PC-9 (cell line): ENCODE data around the gene MMS22L. TPM values are rescaled to one million over a fixed set of nuclear protein-coding genes. Genes with fewer than 3 reads are reported as not detected.

ENCODE experiments used
- BruUV-seq: library from RNA; stranded (reverse); fragments of 400-500 nt; replicated peaks from 2 replicates; lab custom pipeline; 2021; lab: Mats Ljungman, UMichigan
- CTCF ChIA-PET: fragments of 300-600 bp; sonication (Branson Sonifier 250); formaldehyde crosslinking; loops from one replicate; lab custom pipeline; 2022; ENCODE audit warnings: antibody characterized with exemption; lab: Charles Lee
- POLR2A ChIA-PET: fragments of 300-600 bp; sonication (Branson Sonifier 250); formaldehyde crosslinking; loops from one replicate; lab custom pipeline; 2022; ENCODE audit warnings: antibody characterized with exemption; ENCODE audit not compliant: unreplicated experiment; lab: Charles Lee
- DNase-seq, 2 experiments: peaks; one replicate each; pipeline versions ENCODE4 v3.0.0 to v3.0.0-alpha.2; 2015 to 2022; ENCODE audit warnings: mixed read lengths in 1 of 2
- H2AFZ ChIP-seq: fragments of 200-600 bp; sonication (generic); 2 replicates; pipeline ENCODE4 v1.8.1; 2017; ENCODE audit warnings: antibody characterized with exemption
- H3F3A ChIP-seq: fragments of 200-600 bp; sonication (generic); 2 replicates; pipeline ENCODE4 v1.8.1; 2017; ENCODE audit warnings: antibody characterized with exemption, mild to moderate bottlenecking, low read depth; ENCODE audit not compliant: insufficient read depth
- H3K27ac ChIP-seq: fragments of 200-600 bp; sonication (generic); 2 replicates; pipeline ENCODE4 v1.6.1; 2016; ENCODE audit warnings: mixed run types
- H3K27me3 ChIP-seq: fragments of 200-600 bp; sonication (generic); 2 replicates; pipeline ENCODE4 v1.6.1; 2016; ENCODE audit warnings: low read depth, mixed run types; ENCODE audit not compliant: insufficient read depth
- H3K36me3 ChIP-seq: fragments of 200-600 bp; sonication (generic); 2 replicates; pipeline ENCODE4 v1.6.1; 2016; ENCODE audit warnings: low read depth, mixed run types
- H3K4me1 ChIP-seq: fragments of 200-600 bp; sonication (generic); replicated peaks from 2 replicates; pipeline ENCODE4 v1.6.1; 2016; ENCODE audit warnings: mixed run types; ENCODE audit not compliant: insufficient read depth
- H3K4me2 ChIP-seq: fragments of 200-600 bp; sonication (generic); 2 replicates; pipeline ENCODE4 v1.6.1; 2017; ENCODE audit warnings: mixed run types
- H3K4me3 ChIP-seq: fragments of 200-600 bp; sonication (generic); 2 replicates; pipeline ENCODE4 v1.6.1; 2016; ENCODE audit warnings: mixed run types
- H3K79me2 ChIP-seq: fragments of 200-600 bp; sonication (generic); 2 replicates; pipeline ENCODE4 v1.6.1; 2017; ENCODE audit warnings: low read depth, mixed run types
- H3K9me2 ChIP-seq: fragments of 200-600 bp; sonication (generic); 2 replicates; pipeline ENCODE4 v1.8.1; 2017; ENCODE audit warnings: mild to moderate bottlenecking; ENCODE audit not compliant: insufficient read depth
- H3K9me3 ChIP-seq: fragments of 200-600 bp; sonication (generic); 2 replicates; pipeline ENCODE4 v1.8.1; 2016; ENCODE audit warnings: low read depth; ENCODE audit not compliant: insufficient read depth
- H4K20me1 ChIP-seq: fragments of 200-600 bp; sonication (generic); 2 replicates; pipeline ENCODE4 v1.8.1; 2017; ENCODE audit not compliant: insufficient read depth
- CTCF ChIP-seq: fragments of 200-600 bp; sonication (generic); conservative IDR thresholded peaks from 2 replicates; pipeline ENCODE4 v1.6.1; 2017; ENCODE audit warnings: mixed run types, antibody characterized with exemption, mild to moderate bottlenecking, moderate library complexity
- EZH2 ChIP-seq: fragments of 200-600 bp; sonication (generic); IDR thresholded peaks from 2 replicates; pipeline ENCODE4 v1.8.0; 2017; ENCODE audit warnings: antibody characterized with exemption, low read depth
- intact Hi-C: fragments of 100-400 bp; cut with micrococcal nuclease; formaldehyde crosslinking; loops from one replicate; pipeline ENCODE4 v1.10.0; 2022; ENCODE audit not compliant: unreplicated experiment
- total RNA-seq: library from RNA; stranded (reverse); gene quantifications from 2 replicates; pipeline ENCODE4 v1.2.3, GENCODE V29; 2021

The MMS22L gene
- total RNA-seq, 1 experiment from 2014 or later: 43.6 TPM

GRCh38 chr6:97282238-97282725, 734 bp downstream of the MMS22L start:
- Histone ChIP-seq H3K79me2 (peaks cover 15% of the 10 kb centered on the region), H3K36me3 (0 out of 2 replicates have a peak, but pooled peaks cover 10% of the 10 kb centered on the region), H3K4me2 (peak overlapping the region; percentile 94), H3K27me3 (no peaks in the 10 kb centered on the region), H3K27ac (peak overlapping the region; percentile 17; the same call in 1 of the 2 replicates), H4K20me1 (no peaks in the 10 kb centered on the region), H3F3A (no peaks in the 10 kb centered on the region), H3K4me3 (peak overlapping the region; percentile 93), H3K9me3 (no peaks in the 10 kb centered on the region), H3K9me2 (no peaks in the 10 kb centered on the region), H3K4me1 (peaks cover 21% of the 10 kb centered on the region), H2AFZ (peak overlapping the region; percentile 99)
- ChIA-PET CTCF (interaction anchor here (0.6 kb wide), 1 partner anchor 10 kb away, joined by 4 read pairs; no protein-coding TSS in a partner anchor), POLR2A (no interaction called here)
- DNase-seq: no peak
- TF ChIP-seq CTCF (no peak), EZH2 (no peak)
- no TSS peak for BruUV-seq
- intact Hi-C loops: loop anchor here (5.0 kb wide), 1 partner anchor 115 kb away; no protein-coding TSS in a partner anchor

- Histone ChIP-seq H3K4me3 (no peak overlapping the region), H3K27me3 (no peaks in the 10 kb centered on the region), H3K9me3 (no peaks in the 10 kb centered on the region), H2AFZ (no peak overlapping the region), H3K9me2 (no peaks in the 10 kb centered on the region), H3K4me2 (peak overlapping the region; percentile 94; the same call in 1 of the 2 replicates), H3K79me2 (peaks cover 15% of the 10 kb centered on the region), H3F3A (no peaks in the 10 kb centered on the region), H4K20me1 (no peaks in the 10 kb centered on the region), H3K36me3 (0 out of 2 replicates have a peak, but pooled peaks cover 10% of the 10 kb centered on the region), H3K4me1 (peaks cover 21% of the 10 kb centered on the region), H3K27ac (no peak overlapping the region)
- DNase-seq: no peak
- BruUV-seq: no TSS peak
- POLR2A ChIA-PET: no interaction called here
- CTCF ChIA-PET: no interaction called here
- no peak for TF ChIP-seq CTCF
- TF ChIP-seq EZH2: no peak
- intact Hi-C loops: loop anchor here (5.0 kb wide), 1 partner anchor 117 kb away; no protein-coding TSS in a partner anchor
These were observed 2.2 kb downstream of the MMS22L start for GRCh38 chr6:97280766-97281165.

- H3K4me3 ChIP-seq: no peak overlapping the region
- POLR2A ChIA-PET: no interaction called here
These were observed 7.2 kb downstream of the MMS22L start for GRCh38 chr6:97275804-97276203.

More at GRCh38 chr6:97275804-97276203, 7.2 kb downstream of the MMS22L start:
- H3K36me3 ChIP-seq: 0 out of 2 replicates have a peak, but pooled peaks cover 11% of the 10 kb centered on the region
- no TSS peak for BruUV-seq
- CTCF ChIA-PET: no interaction called here
- H3K79me2 ChIP-seq: peaks cover under 1% of the 10 kb centered on the region; the same call in 1 of the 2 replicates
- no peaks in the 10 kb centered on the region for H3K27me3 ChIP-seq
- H3K4me1 ChIP-seq: peaks cover 1% of the 10 kb centered on the region; the same call in 1 of the 2 replicates
- DNase-seq: no peak
- no peak for TF ChIP-seq CTCF
- no peak for TF ChIP-seq EZH2
- no peaks in the 10 kb centered on the region for H3K9me3 ChIP-seq
- H4K20me1 ChIP-seq: no peaks in the 10 kb centered on the region
- no peaks in the 10 kb centered on the region for H3K9me2 ChIP-seq
- H2AFZ ChIP-seq: no peak overlapping the region
- H3F3A ChIP-seq: peaks cover 2% of the 10 kb centered on the region; the same call in 1 of the 2 replicates
- H3K4me2 ChIP-seq: no peak overlapping the region
- intact Hi-C loops: no loop called here
- H3K27ac ChIP-seq: no peak overlapping the region
